GM18505 (cell line): Measurements from ENCODE around the gene BAIAP2.

Experiments used
- ATAC-seq: cut with Tn5 transposase; IDR thresholded peaks from one replicate; pipeline ENCODE4 v1.9.1; 2021; ENCODE audit not compliant: unreplicated experiment
- POLR2A ChIP-seq: IDR thresholded peaks from 4 replicates; pipeline ENCODE4 v1.6.1; 2011; ENCODE audit warnings: borderline replicate concordance; ENCODE audit not compliant: insufficient read depth, insufficient read length; ENCODE audit errors: extremely low read depth

The BAIAP2 gene

DNA sequence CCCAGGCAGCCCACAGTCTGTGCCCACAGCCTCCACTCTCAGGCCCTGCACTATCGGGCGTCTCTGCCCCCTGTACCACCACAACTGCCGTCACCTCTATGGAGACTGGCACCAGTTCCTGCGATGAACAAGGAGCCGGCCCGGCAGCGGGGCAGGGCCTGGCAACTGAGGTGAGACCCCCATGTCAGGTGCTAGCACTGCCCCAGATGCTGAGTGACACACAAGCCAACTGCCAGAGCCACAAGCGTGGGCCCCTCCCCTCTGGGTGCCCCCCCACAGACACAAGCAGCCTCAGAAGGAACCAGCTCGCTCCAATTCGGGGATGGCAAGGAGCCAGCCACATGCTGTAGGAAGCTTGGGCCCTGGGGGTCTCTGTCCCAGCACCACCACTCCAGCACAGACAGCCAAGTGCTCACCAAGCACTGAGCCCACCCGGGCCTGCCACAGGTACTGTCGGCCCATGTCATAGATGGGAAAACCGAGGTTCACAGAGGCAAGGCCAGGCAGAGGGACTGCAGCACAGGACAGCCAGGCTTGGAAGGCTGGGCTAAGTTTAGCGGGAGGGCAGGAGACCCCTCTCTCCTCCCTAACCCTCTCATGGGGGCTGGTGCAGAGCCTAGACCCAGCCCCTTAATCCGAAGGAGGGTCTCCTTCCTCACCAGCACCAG lies 128.9 kb downstream of the BAIAP2 start:
- ATAC-seq = no peak
- TF ChIP-seq POLR2A = no peak

DNA sequence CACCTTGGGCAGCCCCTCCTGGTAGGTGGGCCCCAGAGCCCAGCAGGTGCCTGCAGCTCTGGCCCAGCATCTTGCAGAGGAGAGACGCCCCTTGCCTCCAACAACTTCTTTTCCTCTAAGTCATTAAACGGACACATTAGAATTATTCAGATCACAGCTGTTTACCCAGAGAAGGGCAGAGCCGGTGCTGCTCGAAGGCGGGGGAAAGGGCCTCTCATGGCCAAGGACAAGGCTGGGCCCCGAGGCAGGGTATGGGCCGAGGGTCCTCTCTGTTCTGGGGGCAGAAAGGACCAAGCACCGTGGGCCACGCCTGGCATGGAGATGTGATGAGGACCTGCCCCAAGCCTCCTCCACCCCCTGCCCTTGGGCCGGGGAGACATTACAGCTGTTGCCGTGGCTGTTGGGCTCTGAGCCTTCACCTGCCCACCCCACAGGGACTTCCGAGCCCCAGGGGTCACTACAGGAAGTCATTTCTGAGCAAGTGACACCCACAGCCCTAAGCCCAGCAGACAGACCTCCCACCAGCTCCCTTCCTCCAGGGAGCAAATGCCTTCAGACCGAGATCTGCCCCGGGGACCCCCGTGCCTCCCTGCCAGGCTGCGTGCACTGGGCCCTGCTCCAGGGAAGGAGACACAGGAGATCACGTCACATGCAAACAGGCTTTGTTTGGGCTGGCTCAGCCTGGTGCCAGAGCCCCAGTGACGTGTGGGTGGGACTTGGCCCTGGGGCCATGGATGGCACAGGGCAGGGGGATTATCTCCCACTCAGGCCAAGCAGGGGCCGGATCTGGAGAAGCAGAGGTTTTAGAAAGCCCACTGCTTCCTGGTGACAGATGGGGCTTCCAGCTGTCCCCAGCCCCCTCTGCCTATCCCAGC lies 129.7 kb downstream of the BAIAP2 start:
- no peak for TF ChIP-seq POLR2A
- no peak for ATAC-seq

DNA sequence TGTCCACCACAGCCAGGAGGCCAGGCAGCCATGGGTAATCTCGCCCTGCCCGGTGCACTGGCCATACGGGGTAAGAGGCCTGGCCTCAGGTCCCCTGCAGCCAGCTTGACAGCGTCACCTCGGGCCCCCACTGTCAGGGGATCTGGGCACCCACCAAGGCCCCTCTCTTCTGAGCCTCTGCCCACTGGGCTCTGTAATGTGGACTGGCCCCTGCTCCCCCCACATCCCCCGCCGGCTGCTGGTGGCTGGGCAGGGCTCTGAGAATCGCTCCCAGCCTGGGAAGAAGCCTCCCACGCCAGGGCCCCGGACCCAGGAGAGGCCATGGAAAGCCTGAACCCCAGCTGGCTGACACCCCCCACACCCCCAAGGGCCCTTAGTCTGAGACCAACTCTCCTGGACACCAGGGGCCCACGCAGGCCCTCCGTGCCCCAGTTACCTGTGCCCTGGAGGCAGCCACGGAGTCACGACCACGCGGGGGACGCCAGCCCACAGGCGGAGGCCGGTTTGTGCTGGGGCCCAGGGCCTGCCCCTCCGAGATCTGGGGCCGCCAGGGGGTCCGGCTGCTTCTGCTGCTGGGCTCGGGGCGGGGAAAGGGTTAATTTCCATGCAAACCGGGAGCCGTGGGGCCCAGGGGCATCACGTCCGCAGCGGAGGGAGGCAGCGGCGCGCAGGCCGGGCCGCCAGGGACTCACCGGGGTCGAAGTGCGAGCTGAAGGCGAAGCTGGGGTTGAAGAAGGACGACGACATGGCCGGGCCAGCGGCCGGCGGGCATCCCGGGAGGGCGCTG lies 130.5 kb downstream of the BAIAP2 start, which contains the start of gene PVALEF:
Gene PVALEF, plus strand, starts transcription at position 262 of the 787 bp plus-strand sequence. CDS start 15,720 bp downstream, outside the sequence.
- TF ChIP-seq POLR2A = no peak
- ATAC-seq = no peak

DNA sequence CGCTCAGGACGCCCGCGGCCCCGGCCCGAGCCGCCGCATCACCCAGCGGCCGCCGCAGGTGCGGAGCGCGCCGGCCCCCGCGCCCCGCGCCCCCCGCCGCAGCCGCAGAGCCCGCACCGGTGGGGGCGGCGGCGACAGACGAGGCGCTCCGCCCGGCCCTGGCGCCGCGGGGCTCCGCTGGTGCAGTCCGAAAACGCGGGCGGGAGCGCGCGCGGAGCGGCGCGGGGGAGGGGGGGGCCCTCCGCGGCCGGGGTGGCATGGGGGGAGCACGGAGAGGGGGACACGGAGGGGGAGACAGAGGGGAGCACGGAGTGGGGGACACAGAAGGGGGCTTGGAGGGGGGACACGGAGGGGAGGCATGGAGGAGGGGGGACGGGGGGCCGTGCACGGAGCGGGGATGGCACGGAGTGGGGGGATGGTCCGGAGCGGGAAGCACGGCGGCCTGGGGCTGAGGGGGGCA lies 131.1 kb downstream of the BAIAP2 start, which contains the start of gene AATK:
Gene AATK, minus strand, starts transcription at position 189 of the 460 bp plus-strand sequence. CDS start 229 bp downstream, outside the sequence.
- ATAC-seq = no peak
- TF ChIP-seq POLR2A = no peak
